HAP-1 (cell line): ENCODE data around the gene OTULINL.
A peak's percentile ranks its signal among the peaks of the same experiment; 100 is the strongest.

Experiments
- DNase-seq, 2 experiments: peaks; one replicate each; pipeline ENCODE4 v3.0.0-alpha.2; 2016 to 2020; ENCODE audit warnings: low spot score in 2 of 2
- H3K27me3 ChIP-seq: fragments of 250-450 bp; sonication (Bioruptor Pico); 2 replicates; pipeline ENCODE4 v1.5.1; 2020; ENCODE audit warnings: low read depth, mild to moderate bottlenecking, moderate library complexity
- H3K36me3 ChIP-seq: fragments of 250-450 bp; sonication (Bioruptor Pico); replicated peaks from 2 replicates; pipeline ENCODE4 v1.5.1; 2020; ENCODE audit warnings: mild to moderate bottlenecking
- H3K4me1 ChIP-seq: fragments of 250-450 bp; sonication (Bioruptor Pico); 2 replicates; pipeline ENCODE4 v1.5.1; 2020; ENCODE audit warnings: mild to moderate bottlenecking
- H3K4me3 ChIP-seq: fragments of 250-450 bp; sonication (Bioruptor Pico); 2 replicates; pipeline ENCODE4 v1.5.1; 2020; ENCODE audit warnings: mild to moderate bottlenecking, moderate library complexity
- H3K9me3 ChIP-seq: fragments of 250-450 bp; sonication (Bioruptor Pico); 2 replicates; pipeline ENCODE4 v1.5.1; 2020; ENCODE audit warnings: mild to moderate bottlenecking, moderate library complexity
- in situ Hi-C: fragments of 300-500 bp; cut with MboI; formaldehyde crosslinking; loops from 3 replicates; pipeline ENCODE4 v1.14.3; 2020; ENCODE audit warnings: low sequenced_read_pairs, inconsistent platforms, mixed read lengths

Gene OTULINL

GRCh38 chr5:14598225-14598624 lies 16.6 kb downstream of the OTULINL start:
- no peaks in the 10 kb centered on the region for H3K27me3 ChIP-seq
- H3K4me3 ChIP-seq = no peak overlapping the region
- H3K36me3 ChIP-seq = no peaks in the 10 kb centered on the region
- DNase-seq = no peak
- H3K9me3 ChIP-seq = no peaks in the 10 kb centered on the region
- in situ Hi-C loops = no loop called here
- H3K4me1 ChIP-seq = no peaks in the 10 kb centered on the region

GRCh38 chr5:14599476-14600127 lies 18.0 kb downstream of the OTULINL start:
- Histone ChIP-seq H3K36me3 (no peaks in the 10 kb centered on the region), H3K27me3 (no peaks in the 10 kb centered on the region), H3K9me3 (no peaks in the 10 kb centered on the region), H3K4me3 (no peak overlapping the region), H3K4me1 (no peaks in the 10 kb centered on the region)
- DNase-seq = no peak
- in situ Hi-C loops = no loop called here

GRCh38 chr5:14600846-14601245 lies 19.3 kb downstream of the OTULINL start:
- in situ Hi-C loops = no loop called here
- Histone ChIP-seq H3K27me3 (no peaks in the 10 kb centered on the region), H3K4me1 (no peaks in the 10 kb centered on the region), H3K36me3 (no peaks in the 10 kb centered on the region), H3K9me3 (no peaks in the 10 kb centered on the region), H3K4me3 (no peak overlapping the region)
- no peak for DNase-seq

- no peak for DNase-seq
- H3K36me3 ChIP-seq = no peaks in the 10 kb centered on the region
- H3K4me3 ChIP-seq = no peak overlapping the region
- in situ Hi-C loops = no loop called here
- H3K9me3 ChIP-seq = no peaks in the 10 kb centered on the region
- H3K27me3 ChIP-seq = no peaks in the 10 kb centered on the region
- no peaks in the 10 kb centered on the region for H3K4me1 ChIP-seq
These were observed 21.5 kb downstream of the OTULINL start for GRCh38 chr5:14603141-14603540.

GRCh38 chr5:14607104-14607503 lies 25.5 kb downstream of the OTULINL start:
- Histone ChIP-seq H3K9me3 (no peaks in the 10 kb centered on the region), H3K27me3 (no peaks in the 10 kb centered on the region), H3K4me1 (no peaks in the 10 kb centered on the region), H3K4me3 (no peak overlapping the region), H3K36me3 (no peaks in the 10 kb centered on the region)
- DNase-seq = no peak
- in situ Hi-C loops = no loop called here

- Histone ChIP-seq H3K27me3 (no peaks in the 10 kb centered on the region), H3K9me3 (no peaks in the 10 kb centered on the region), H3K4me1 (no peaks in the 10 kb centered on the region), H3K4me3 (no peak overlapping the region), H3K36me3 (no peaks in the 10 kb centered on the region)
- no peak for DNase-seq
- in situ Hi-C loops = no loop called here
These were observed 26.6 kb downstream of the OTULINL start for GRCh38 chr5:14608169-14608568.

- H3K9me3 ChIP-seq = no peaks in the 10 kb centered on the region
- H3K36me3 ChIP-seq = no peaks in the 10 kb centered on the region
- no peaks in the 10 kb centered on the region for H3K27me3 ChIP-seq
- no peak overlapping the region for H3K4me3 ChIP-seq
- in situ Hi-C loops = no loop called here
- DNase-seq = no peak
- no peaks in the 10 kb centered on the region for H3K4me1 ChIP-seq
These were observed 30.1 kb downstream of the OTULINL start for GRCh38 chr5:14611737-14612136.

- Histone ChIP-seq H3K4me1 (no peaks in the 10 kb centered on the region), H3K9me3 (no peaks in the 10 kb centered on the region), H3K4me3 (no peak overlapping the region), H3K27me3 (no peaks in the 10 kb centered on the region), H3K36me3 (no peaks in the 10 kb centered on the region)
- in situ Hi-C loops = no loop called here
- no peak for DNase-seq
These were observed 32.9 kb downstream of the OTULINL start for GRCh38 chr5:14614490-14614889.

- no peaks in the 10 kb centered on the region for H3K4me1 ChIP-seq
- H3K9me3 ChIP-seq = no peaks in the 10 kb centered on the region
- no peaks in the 10 kb centered on the region for H3K36me3 ChIP-seq
- no peak overlapping the region for H3K4me3 ChIP-seq
- in situ Hi-C loops = no loop called here
- DNase-seq = no peak
- H3K27me3 ChIP-seq = no peaks in the 10 kb centered on the region
These were observed 33.8 kb downstream of the OTULINL start for GRCh38 chr5:14615365-14615764.

- in situ Hi-C loops = no loop called here
- no peaks in the 10 kb centered on the region for H3K4me1 ChIP-seq
- H3K36me3 ChIP-seq = no peaks in the 10 kb centered on the region
- H3K9me3 ChIP-seq = no peaks in the 10 kb centered on the region
- no peaks in the 10 kb centered on the region for H3K27me3 ChIP-seq
- H3K4me3 ChIP-seq = no peak overlapping the region
- DNase-seq = no peak
These were observed 35.8 kb downstream of the OTULINL start for GRCh38 chr5:14617441-14617840.

- no peaks in the 10 kb centered on the region for H3K4me1 ChIP-seq
- H3K4me3 ChIP-seq = no peak overlapping the region
- H3K9me3 ChIP-seq = no peaks in the 10 kb centered on the region
- in situ Hi-C loops = no loop called here
- no peaks in the 10 kb centered on the region for H3K27me3 ChIP-seq
- H3K36me3 ChIP-seq = no peaks in the 10 kb centered on the region
- no peak for DNase-seq
These were observed 45.7 kb downstream of the OTULINL start for GRCh38 chr5:14627270-14627669.

GRCh38 chr5:14628346-14628745 lies 46.8 kb downstream of the OTULINL start:
- Histone ChIP-seq H3K4me3 (no peak overlapping the region), H3K27me3 (no peaks in the 10 kb centered on the region), H3K36me3 (no peaks in the 10 kb centered on the region), H3K9me3 (no peaks in the 10 kb centered on the region), H3K4me1 (no peaks in the 10 kb centered on the region)
- in situ Hi-C loops = no loop called here
- DNase-seq = peak; percentile 14 to 79

GRCh38 chr5:14630671-14631070 lies 49.1 kb downstream of the OTULINL start:
- no peaks in the 10 kb centered on the region for H3K27me3 ChIP-seq
- no peak overlapping the region for H3K4me3 ChIP-seq
- DNase-seq = no peak
- no peaks in the 10 kb centered on the region for H3K36me3 ChIP-seq
- H3K9me3 ChIP-seq = no peaks in the 10 kb centered on the region
- in situ Hi-C loops = loop anchor here (10.0 kb wide), 1 partner anchor 266 kb away; no protein-coding TSS in a partner anchor
- H3K4me1 ChIP-seq = no peaks in the 10 kb centered on the region

GRCh38 chr5:14635656-14636055 lies 54.1 kb downstream of the OTULINL start:
- no peak for DNase-seq
- no peaks in the 10 kb centered on the region for H3K9me3 ChIP-seq
- H3K36me3 ChIP-seq = no peaks in the 10 kb centered on the region
- H3K4me3 ChIP-seq = no peak overlapping the region
- H3K27me3 ChIP-seq = no peaks in the 10 kb centered on the region
- no peaks in the 10 kb centered on the region for H3K4me1 ChIP-seq
- in situ Hi-C loops = loop anchor here (10.0 kb wide), 1 partner anchor 271 kb away; no protein-coding TSS in a partner anchor

- H3K9me3 ChIP-seq = no peaks in the 10 kb centered on the region
- no peak overlapping the region for H3K4me3 ChIP-seq
- peak in 1 of 2 experiments; percentile 8 for DNase-seq
- H3K27me3 ChIP-seq = no peaks in the 10 kb centered on the region; the same call in 1 of the 2 replicates
- H3K4me1 ChIP-seq = no peaks in the 10 kb centered on the region
- in situ Hi-C loops = loop anchor here (10.0 kb wide), 1 partner anchor 656 kb away; no protein-coding TSS in a partner anchor
- H3K36me3 ChIP-seq = no peaks in the 10 kb centered on the region
These were observed 59.2 kb downstream of the OTULINL start for GRCh38 chr5:14640765-14641164.
